Measurements from ENCODE around the gene TMEM123. TPM values are rescaled to one million over a fixed set of nuclear protein-coding genes. Genes with fewer than 3 reads are reported as not detected.

The TMEM123 gene
- total and polyA plus RNA-seq, 5 donors from 2014 or later = 330 to 771 (median 608) TPM

- H3K9me3 ChIP-seq (ENCODE audit: control insufficient read depth in 2 of 2, low read length in 2 of 2) = no peaks in the 10 kb centered on the region
- peaks cover 2% of the 10 kb centered on the region for H3K27me3 ChIP-seq (ENCODE audit: control insufficient read depth, insufficient read depth, low read length)
- no peak overlapping the region for H3K27ac ChIP-seq (ENCODE audit: insufficient read depth, low read length, poor library complexity, severe bottlenecking)
- peaks cover 32% of the 10 kb centered on the region for H3K27me3 Mint-ChIP-seq
- H3K4me3 ChIP-seq (ENCODE audit: low read depth, low read length) = no peak overlapping the region
- H3K4me1 Mint-ChIP-seq = peaks cover 0 to 5% (median 2%) of the 10 kb centered on the region in 4 donors
- H3K27ac Mint-ChIP-seq = no peak overlapping the region
- no peaks in the 10 kb centered on the region for H3K36me3 Mint-ChIP-seq
- DNase-seq (no peak), ATAC-seq (ENCODE audit: low read depth in 2 of 2) (no peak)
- no peaks in the 10 kb centered on the region for H3K9me3 Mint-ChIP-seq
- no peak overlapping the region for H3K4me3 Mint-ChIP-seq
- peaks cover 4% of the 10 kb centered on the region for H3K4me1 ChIP-seq (ENCODE audit: control insufficient read depth, insufficient read depth, low read length, poor library complexity, severe bottlenecking)
- no peaks in the 10 kb centered on the region for H3K36me3 ChIP-seq (ENCODE audit: control insufficient read depth, insufficient read depth, low read length)
Observed at GRCh38 chr11:102493524-102493923, 41.0 kb upstream of the TMEM123 start.

GRCh38 chr11:102491969-102492368 lies 39.4 kb upstream of the TMEM123 start:
- ATAC-seq (ENCODE audit: low read depth in 2 of 2) = no peak
- Histone ChIP-seq H3K4me1 (ENCODE audit: control insufficient read depth, insufficient read depth, low read length, poor library complexity, severe bottlenecking) (peaks cover 4% of the 10 kb centered on the region), H3K27me3 (ENCODE audit: control insufficient read depth, insufficient read depth, low read length) (no peaks in the 10 kb centered on the region), H3K27ac (ENCODE audit: insufficient read depth, low read length, poor library complexity, severe bottlenecking) (no peak overlapping the region), H3K36me3 (ENCODE audit: control insufficient read depth, insufficient read depth, low read length) (no peaks in the 10 kb centered on the region), H3K9me3 (ENCODE audit: control insufficient read depth in 2 of 2, low read length in 2 of 2) (no peaks in the 10 kb centered on the region), H3K4me3 (ENCODE audit: low read depth, low read length) (no peak overlapping the region)
- Mint-ChIP-seq H3K36me3 (no peaks in the 10 kb centered on the region), H3K4me1 (peaks cover 0 to 9% (median 4%) of the 10 kb centered on the region in 4 donors), H3K9me3 (no peaks in the 10 kb centered on the region), H3K4me3 (no peak overlapping the region), H3K27ac (no peak overlapping the region), H3K27me3 (peaks cover 21% of the 10 kb centered on the region)
- no peak for DNase-seq

GRCh38 chr11:102489186-102490145 lies 36.9 kb upstream of the TMEM123 start:
- no peak for ATAC-seq (ENCODE audit: low read depth in 2 of 2)
- Mint-ChIP-seq H3K27me3 (peaks cover 11% of the 10 kb centered on the region), H3K36me3 (no peaks in the 10 kb centered on the region), H3K27ac (no peak overlapping the region), H3K9me3 (no peaks in the 10 kb centered on the region), H3K4me1 (peaks cover 0 to 5% (median 2%) of the 10 kb centered on the region in 4 donors), H3K4me3 (no peak overlapping the region)
- no peak overlapping the region for H3K27ac ChIP-seq (ENCODE audit: insufficient read depth, low read length, poor library complexity, severe bottlenecking)
- no peaks in the 10 kb centered on the region for H3K4me1 ChIP-seq (ENCODE audit: control insufficient read depth, insufficient read depth, low read length, poor library complexity, severe bottlenecking)
- no peak for DNase-seq
- no peak overlapping the region for H3K4me3 ChIP-seq (ENCODE audit: low read depth, low read length)
- H3K27me3 ChIP-seq (ENCODE audit: control insufficient read depth, insufficient read depth, low read length) = no peaks in the 10 kb centered on the region
- H3K9me3 ChIP-seq (ENCODE audit: control insufficient read depth in 2 of 2, low read length in 2 of 2) = no peaks in the 10 kb centered on the region
- H3K36me3 ChIP-seq (ENCODE audit: control insufficient read depth, insufficient read depth, low read length) = no peaks in the 10 kb centered on the region

DNA sequence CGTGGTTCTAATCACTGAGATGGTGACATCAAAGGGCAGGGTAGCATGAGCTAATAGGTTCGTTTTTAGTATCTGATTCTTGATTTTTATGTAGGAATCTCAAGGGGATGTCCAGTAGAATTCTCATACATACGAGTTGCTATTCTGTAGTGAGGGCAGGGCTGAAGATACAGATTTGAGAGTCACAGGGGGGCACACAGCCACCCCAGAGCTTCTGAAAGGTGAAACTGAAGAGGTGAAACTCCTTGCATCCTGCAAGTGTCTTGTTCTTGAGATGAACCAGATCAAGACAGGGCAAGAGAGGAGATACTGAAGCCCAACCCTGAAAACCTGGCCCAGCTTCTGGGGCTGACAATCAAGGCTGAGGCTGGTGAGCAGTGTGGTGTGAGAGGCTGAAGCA lies 35.6 kb upstream of the TMEM123 start:
- H3K36me3 Mint-ChIP-seq = no peaks in the 10 kb centered on the region
- H3K9me3 Mint-ChIP-seq = no peaks in the 10 kb centered on the region
- peaks cover 14% of the 10 kb centered on the region for H3K27me3 Mint-ChIP-seq

GRCh38 chr11:102487214-102487613 lies 34.6 kb upstream of the TMEM123 start:
- Histone ChIP-seq H3K4me3 (ENCODE audit: low read depth, low read length) (no peak overlapping the region), H3K9me3 (ENCODE audit: control insufficient read depth in 2 of 2, low read length in 2 of 2) (no peaks in the 10 kb centered on the region), H3K27me3 (ENCODE audit: control insufficient read depth, insufficient read depth, low read length) (no peaks in the 10 kb centered on the region), H3K36me3 (ENCODE audit: control insufficient read depth, insufficient read depth, low read length) (no peaks in the 10 kb centered on the region), H3K27ac (ENCODE audit: insufficient read depth, low read length, poor library complexity, severe bottlenecking) (no peak overlapping the region), H3K4me1 (ENCODE audit: control insufficient read depth, insufficient read depth, low read length, poor library complexity, severe bottlenecking) (no peaks in the 10 kb centered on the region)
- peak overlapping the region in 1 of 3 donors; percentile 59 for H3K27ac Mint-ChIP-seq
- H3K9me3 Mint-ChIP-seq = no peaks in the 10 kb centered on the region
- ATAC-seq (ENCODE audit: low read depth in 2 of 2) = no peak
- no peak for DNase-seq
- H3K27me3 Mint-ChIP-seq = peaks cover 6% of the 10 kb centered on the region
- H3K36me3 Mint-ChIP-seq = no peaks in the 10 kb centered on the region
- no peak overlapping the region for H3K4me3 Mint-ChIP-seq
- peaks cover 0 to 8% (median 2%) of the 10 kb centered on the region in 4 donors for H3K4me1 Mint-ChIP-seq

More for the DNA sequence above, 35.6 kb upstream of the TMEM123 start:
- no peak overlapping the region for H3K4me3 Mint-ChIP-seq
- peak overlapping the region in 1 of 3 donors; percentile 59 for H3K27ac Mint-ChIP-seq
- H3K36me3 ChIP-seq (ENCODE audit: control insufficient read depth, insufficient read depth, low read length) = no peaks in the 10 kb centered on the region
- no peaks in the 10 kb centered on the region for H3K4me1 ChIP-seq (ENCODE audit: control insufficient read depth, insufficient read depth, low read length, poor library complexity, severe bottlenecking)
- H3K9me3 ChIP-seq (ENCODE audit: control insufficient read depth in 2 of 2, low read length in 2 of 2) = no peaks in the 10 kb centered on the region
- H3K27me3 ChIP-seq (ENCODE audit: control insufficient read depth, insufficient read depth, low read length) = no peaks in the 10 kb centered on the region
- DNase-seq = no peak
- H3K4me3 ChIP-seq (ENCODE audit: low read depth, low read length) = no peak overlapping the region
- no peak overlapping the region for H3K27ac ChIP-seq (ENCODE audit: insufficient read depth, low read length, poor library complexity, severe bottlenecking)
- ATAC-seq (ENCODE audit: low read depth in 2 of 2) = no peak
- peaks cover 0 to 8% (median 2%) of the 10 kb centered on the region in 4 donors for H3K4me1 Mint-ChIP-seq

DNA sequence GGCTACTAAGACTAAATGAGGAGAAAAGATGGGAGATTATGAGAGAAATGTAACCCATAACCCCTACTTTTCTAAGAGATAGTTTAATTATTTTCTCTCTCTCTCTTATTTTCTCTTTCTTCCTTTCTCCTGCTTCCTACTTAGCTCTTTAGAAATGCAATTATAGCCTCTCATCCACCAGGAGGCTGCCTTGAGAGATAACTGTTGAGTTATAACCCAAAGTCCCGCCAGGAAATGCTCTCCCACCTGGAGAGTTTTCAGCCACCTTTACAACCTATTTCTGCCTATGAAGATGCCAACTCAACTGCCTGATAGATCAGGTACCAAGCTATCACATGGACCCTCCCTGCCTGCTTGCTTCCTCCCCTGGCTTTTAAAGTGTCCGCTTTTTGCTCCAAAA lies 34.0 kb upstream of the TMEM123 start:
- Mint-ChIP-seq H3K4me3 (no peak overlapping the region), H3K4me1 (peaks cover 0 to 8% (median 2%) of the 10 kb centered on the region in 4 donors), H3K27me3 (peaks cover 5% of the 10 kb centered on the region), H3K9me3 (no peaks in the 10 kb centered on the region), H3K27ac (no peak overlapping the region), H3K36me3 (no peaks in the 10 kb centered on the region)
- no peaks in the 10 kb centered on the region for H3K9me3 ChIP-seq (ENCODE audit: control insufficient read depth in 2 of 2, low read length in 2 of 2)
- H3K27me3 ChIP-seq (ENCODE audit: control insufficient read depth, insufficient read depth, low read length) = no peaks in the 10 kb centered on the region
- DNase-seq (no peak), ATAC-seq (ENCODE audit: low read depth in 2 of 2) (no peak)
- no peaks in the 10 kb centered on the region for H3K36me3 ChIP-seq (ENCODE audit: control insufficient read depth, insufficient read depth, low read length)
- H3K27ac ChIP-seq (ENCODE audit: insufficient read depth, low read length, poor library complexity, severe bottlenecking) = no peak overlapping the region
- H3K4me1 ChIP-seq (ENCODE audit: control insufficient read depth, insufficient read depth, low read length, poor library complexity, severe bottlenecking) = no peaks in the 10 kb centered on the region
- H3K4me3 ChIP-seq (ENCODE audit: low read depth, low read length) = no peak overlapping the region

DNA sequence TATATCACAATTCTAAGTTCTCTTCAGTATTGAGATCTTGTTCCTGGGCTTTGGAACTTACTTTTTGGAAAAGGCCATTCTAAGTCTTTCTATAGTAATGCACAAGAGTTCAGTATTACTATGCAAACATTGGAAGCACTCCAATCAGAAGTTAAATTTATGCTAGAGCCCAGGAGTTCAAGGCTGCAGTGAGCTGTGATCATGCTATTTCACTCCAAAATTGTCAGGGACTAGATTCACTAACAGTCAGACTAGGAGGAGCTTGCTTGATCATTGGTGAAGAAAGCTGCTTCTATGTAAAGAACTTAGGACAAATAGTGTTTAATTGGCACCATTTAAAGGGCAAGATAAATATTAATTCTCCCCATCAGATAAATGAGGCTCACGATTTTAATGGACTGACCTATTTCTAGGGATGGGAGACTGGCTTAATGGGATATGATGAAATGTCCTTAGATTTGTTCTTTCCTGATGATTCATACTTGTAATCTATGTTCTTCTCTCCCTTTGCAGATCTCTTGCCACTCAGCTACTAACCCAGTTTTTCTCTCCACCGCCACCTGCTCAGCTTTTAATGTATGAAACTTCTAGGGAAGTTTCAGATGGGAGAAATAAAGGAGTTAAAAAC lies 32.6 kb upstream of the TMEM123 start:
- H3K4me3 ChIP-seq (ENCODE audit: low read depth, low read length) = no peak overlapping the region
- Mint-ChIP-seq H3K4me1 (peaks cover 0 to 8% (median 2%) of the 10 kb centered on the region in 4 donors), H3K27me3 (peaks cover 5% of the 10 kb centered on the region), H3K4me3 (no peak overlapping the region), H3K36me3 (no peaks in the 10 kb centered on the region), H3K9me3 (no peaks in the 10 kb centered on the region), H3K27ac (no peak overlapping the region)
- ATAC-seq (ENCODE audit: low read depth in 2 of 2) = no peak
- H3K4me1 ChIP-seq (ENCODE audit: control insufficient read depth, insufficient read depth, low read length, poor library complexity, severe bottlenecking) = no peaks in the 10 kb centered on the region
- no peaks in the 10 kb centered on the region for H3K27me3 ChIP-seq (ENCODE audit: control insufficient read depth, insufficient read depth, low read length)
- no peaks in the 10 kb centered on the region for H3K9me3 ChIP-seq (ENCODE audit: control insufficient read depth in 2 of 2, low read length in 2 of 2)
- DNase-seq = no peak
- H3K36me3 ChIP-seq (ENCODE audit: control insufficient read depth, insufficient read depth, low read length) = no peaks in the 10 kb centered on the region
- H3K27ac ChIP-seq (ENCODE audit: insufficient read depth, low read length, poor library complexity, severe bottlenecking) = no peak overlapping the region
